Occipital lobe (tissue), 2 donors: ENCODE data around the gene RASAL2. TPM values are rescaled to one million over a fixed set of nuclear protein-coding genes. Genes with fewer than 3 reads are reported as not detected.

Experiments
- small RNA-seq: library from RNA; depleted of rRNA; stranded (forward); fragments of <200 nt; gene quantifications from one replicate; pipeline ENCODE3, GENCODE V24; 2014
- total RNA-seq: library from RNA; depleted of rRNA; stranded (reverse); fragments of >200 nt; gene quantifications from one replicate; pipeline ENCODE4 v1.2.3, GENCODE V29; 2014

RASAL2 gene
- total RNA-seq, 1 donor from 2014 or later, result 41.8 TPM

Small RNA genes lying within 50 kb of the gene (small RNA-seq; reads per million reads assigned to genes)
- gene RF00017, result not detected

Other genes with a start within 250 kb of the RASAL2 start
- gene SEC16B, start 124.0 kb upstream of the RASAL2 start, total RNA-seq, result 0.78 TPM